ENCODE measurements around the gene FBRSL1. TPM values are rescaled to one million over a fixed set of nuclear protein-coding genes. Genes with fewer than 3 reads are reported as not detected.

FBRSL1 gene
- total RNA-seq, 2 experiments from 2014 or later = 35.7 to 55.1 TPM

Other genes with a start within 250 kb of the FBRSL1 start
- gene GALNT9, start 160.6 kb upstream of the FBRSL1 start, total RNA-seq = under 1 TPM in 1 of 2 experiments, not detected in 1; 0.30 TPM
- gene LRCOL1, start 120.4 kb downstream of the FBRSL1 start, total RNA-seq = not detected
- not detected for gene P2RX2, start 128.6 kb downstream of the FBRSL1 start, total RNA-seq
- 100 to 1,000 TPM; 121 to 124 TPM for gene POLE, start 197.2 kb downstream of the FBRSL1 start, total RNA-seq
- 10 to 100 TPM; 12.2 to 14.3 TPM for gene PXMP2, start 197.4 kb downstream of the FBRSL1 start, total RNA-seq
- gene PGAM5, start 220.7 kb downstream of the FBRSL1 start, total RNA-seq = 10 to 100 TPM; 65.6 to 74.0 TPM